Left colon (tissue), 2 donors: ENCODE results near the gene PDE4A. TPM values are rescaled to one million over a fixed set of nuclear protein-coding genes. Genes with fewer than 3 reads are reported as not detected.
A peak's percentile ranks its signal among the peaks of the same experiment; 100 is the strongest.

Source experiments
- ATAC-seq: fragments of 200-7000 bp; cut with Tn5 transposase; one replicate; pipeline ENCODE4 v1.9.1; 2020; ENCODE audit warnings: mild to moderate bottlenecking, moderate library complexity
- DNase-seq, 2 donors: peaks; one replicate each; pipeline ENCODE4 v3.0.0-alpha.2; 2020
- intact Hi-C, 2 donors: fragments of 100-400 bp; cut with DNase I in 1 of 2; cut with micrococcal nuclease in 1 of 2; formaldehyde crosslinking; loops; one replicate each; pipeline versions ENCODE4 v1.11.2 to v1.14.0; 2022; cut with DNase I, micrococcal nuclease
- total RNA-seq, 2 donors: library from RNA; stranded (reverse); fragmentation: NEBNext Ultra II Directional; extraction: Animal tissue kit (Norgen Biotek cat#: 25700); gene quantifications; one replicate each; pipeline ENCODE4 v1.2.1, GENCODE V29; 2021
- donor health status: DM: no; HTN: no; CAD: no.
- donor health status: DM: yes; HTN: yes; CAD: no.

The PDE4A gene
- total RNA-seq, 2 donors from 2014 or later = 13.8 to 14.3 TPM

DNA sequence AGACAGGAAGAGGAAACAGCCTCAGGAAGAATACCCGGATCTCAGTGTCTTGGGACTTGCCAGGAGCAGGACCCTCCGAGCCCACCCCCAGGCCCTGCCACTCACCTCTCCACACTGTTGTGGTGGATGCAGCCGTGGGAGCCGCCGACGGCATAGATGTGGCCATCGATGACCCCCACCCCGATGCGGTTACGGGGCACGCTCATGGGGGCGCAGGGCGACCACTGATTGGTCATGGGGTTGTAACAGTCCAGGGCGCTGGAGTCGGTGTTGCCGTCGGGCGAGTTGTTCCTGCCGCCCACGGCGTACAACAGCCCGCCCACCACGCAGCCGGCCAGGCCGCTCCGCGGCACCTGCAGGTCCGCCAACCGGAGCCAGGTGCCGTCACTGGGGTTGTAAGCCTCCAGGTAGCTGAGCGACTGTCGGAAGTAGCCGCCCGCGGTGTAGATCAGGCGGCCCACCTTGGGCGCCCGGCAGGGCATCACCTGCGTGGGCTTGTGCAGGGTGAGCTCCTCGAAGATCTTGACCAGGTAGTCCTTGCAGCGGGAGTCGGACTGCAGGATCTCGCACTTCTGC is 71.2 kb downstream of the PDE4A start:
- intact Hi-C loops = no loop called here
- peak; percentile 10 for ATAC-seq

DNA sequence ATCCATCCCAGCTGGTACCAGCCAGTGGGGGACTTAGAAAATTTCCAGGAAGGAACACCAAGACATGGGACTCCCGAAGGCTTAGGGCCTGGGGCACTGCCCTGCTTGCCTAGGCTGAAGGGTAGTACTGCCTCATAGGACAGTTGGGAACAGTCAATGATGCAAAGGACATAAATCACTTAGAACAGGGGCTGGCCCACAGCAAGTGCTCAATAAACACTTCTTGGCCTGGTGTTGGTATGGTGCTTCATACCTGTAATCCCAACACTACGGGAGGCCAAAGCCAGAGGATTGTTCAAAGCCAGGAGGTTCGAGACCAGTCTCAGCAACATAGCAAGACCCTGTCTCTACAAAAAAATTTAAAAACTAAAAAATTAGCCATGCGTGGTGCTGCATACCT is 77.0 kb downstream of the PDE4A start:
- DNase-seq (no peak), ATAC-seq (no peak)
- intact Hi-C loops = no loop called here

More for the DNA sequence above, 71.2 kb downstream of the PDE4A start:
- no peak for DNase-seq

DNA sequence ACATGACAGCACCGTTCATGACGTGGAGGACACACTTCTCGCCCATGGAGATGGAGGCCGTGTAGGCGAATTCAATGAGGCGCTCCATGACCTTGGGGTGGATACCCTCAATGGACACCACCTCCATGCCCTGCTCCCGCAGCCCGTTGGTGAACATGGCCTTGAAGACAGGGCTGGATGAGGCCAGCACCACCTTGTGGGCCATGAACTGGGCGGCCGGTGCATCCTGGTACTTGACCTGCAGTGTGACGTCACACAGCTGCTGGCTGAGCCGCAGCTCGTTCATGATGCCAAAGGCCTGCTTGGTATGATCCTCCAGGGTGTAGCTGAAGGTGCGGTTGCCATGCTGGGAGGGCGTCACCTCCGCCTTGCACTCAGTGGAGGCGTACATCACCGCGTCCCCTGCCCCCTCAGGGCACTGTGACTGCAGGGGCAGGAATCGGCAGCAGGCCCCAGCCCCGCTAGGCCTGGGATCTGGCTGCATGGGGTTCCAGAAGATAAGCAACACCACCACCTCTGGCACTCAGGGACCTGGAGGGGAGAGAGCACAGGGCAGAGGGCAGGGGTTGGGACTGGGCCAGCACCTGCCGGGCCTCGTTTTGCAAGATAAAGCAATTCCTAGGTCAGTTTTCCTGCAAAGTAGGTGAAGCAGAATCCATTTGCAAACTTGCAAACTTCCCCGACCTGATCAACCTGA is 79.4 kb downstream of the PDE4A start:
- intact Hi-C loops = no loop called here

GRCh38 chr19:10500247-10500592 is 79.9 kb downstream of the PDE4A start:
- ATAC-seq = no peak
- DNase-seq = no peak
- intact Hi-C loops = no loop called here

More for the DNA sequence above, 79.4 kb downstream of the PDE4A start:
- DNase-seq (no peak), ATAC-seq (no peak)

DNA sequence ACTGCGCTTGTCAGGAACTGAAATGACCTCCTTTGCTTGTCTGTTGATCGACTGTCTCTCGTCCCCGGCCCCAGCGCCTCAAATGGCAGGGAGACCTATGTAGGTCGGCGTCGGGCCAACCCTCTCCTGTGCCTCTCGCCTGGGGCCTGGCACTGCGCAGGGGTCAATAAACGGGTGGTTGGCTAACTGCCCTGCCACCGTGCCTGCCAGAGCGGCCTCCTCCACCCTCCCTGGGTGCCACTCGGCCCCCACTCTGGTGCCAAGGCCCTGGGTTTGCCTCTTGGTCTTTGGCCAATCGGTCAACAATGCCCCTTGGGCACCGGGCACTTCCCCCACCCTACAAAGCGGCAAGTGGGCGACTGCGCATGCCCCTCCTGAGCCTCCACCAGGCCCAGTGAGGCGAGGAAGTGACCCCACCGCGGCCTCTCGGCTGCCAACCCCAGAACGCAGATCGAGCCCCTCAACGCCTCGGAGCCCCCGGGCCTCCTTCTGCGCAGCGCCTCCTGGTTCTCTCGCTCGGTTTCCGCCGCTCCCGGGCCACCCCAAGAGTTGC is 81.7 kb downstream of the PDE4A start:
- ATAC-seq (peak; percentile 69), DNase-seq (peak; percentile 88 to 89)
- intact Hi-C loops = no loop called here

- ATAC-seq (peak; percentile 87), DNase-seq (peak; percentile 94 to 95)
- intact Hi-C loops = no loop called here
Observed at GRCh38 chr19:10502524-10503001, 82.2 kb downstream of the PDE4A start.

GRCh38 chr19:10503002-10503789 is 82.9 kb downstream of the PDE4A start, which contains the start of gene KEAP1:
KEAP1 (minus strand) TSS chr19:10503356; CDS start chr19:10500033, 3,323 bp downstream.
- intact Hi-C loops = no loop called here
- DNase-seq (peak; percentile 42 to 62), ATAC-seq (peak; percentile 32)

DNA sequence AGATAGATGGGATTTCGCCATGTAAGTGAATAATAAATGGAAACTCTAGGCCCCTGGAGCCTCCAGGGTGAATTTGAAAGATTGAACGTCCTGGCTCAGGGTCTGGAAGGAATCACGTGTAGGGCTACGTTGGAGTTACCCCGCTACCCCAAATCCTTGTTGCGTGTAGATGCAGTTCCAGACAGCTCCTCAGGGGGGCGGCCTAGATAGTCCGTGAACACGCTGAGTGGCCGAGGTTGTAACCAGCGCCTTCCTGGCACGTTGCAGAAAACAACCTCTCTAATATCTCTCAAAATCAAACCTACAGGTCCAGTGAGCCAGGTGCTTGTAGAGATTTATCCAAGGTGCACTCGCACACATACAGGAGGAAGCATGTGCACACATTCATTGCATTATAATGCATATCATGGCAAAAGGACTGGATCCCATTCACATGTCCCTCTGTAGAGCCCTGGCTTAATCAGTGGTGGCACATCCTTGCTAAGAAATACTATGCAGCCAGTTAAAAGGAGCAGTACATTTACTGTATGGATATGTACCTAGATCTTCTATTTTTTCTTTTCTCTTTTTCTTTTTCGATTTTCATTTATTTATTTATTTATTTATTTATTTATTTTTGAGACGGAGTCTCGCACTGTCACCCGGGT is 85.4 kb downstream of the PDE4A start:
- intact Hi-C loops = no loop called here
- DNase-seq (peak; percentile 67 to 86), ATAC-seq (no peak)

- intact Hi-C loops = no loop called here
- ATAC-seq (no peak), DNase-seq (no peak)
Observed at GRCh38 chr19:10508036-10508435, 87.7 kb downstream of the PDE4A start.

DNA sequence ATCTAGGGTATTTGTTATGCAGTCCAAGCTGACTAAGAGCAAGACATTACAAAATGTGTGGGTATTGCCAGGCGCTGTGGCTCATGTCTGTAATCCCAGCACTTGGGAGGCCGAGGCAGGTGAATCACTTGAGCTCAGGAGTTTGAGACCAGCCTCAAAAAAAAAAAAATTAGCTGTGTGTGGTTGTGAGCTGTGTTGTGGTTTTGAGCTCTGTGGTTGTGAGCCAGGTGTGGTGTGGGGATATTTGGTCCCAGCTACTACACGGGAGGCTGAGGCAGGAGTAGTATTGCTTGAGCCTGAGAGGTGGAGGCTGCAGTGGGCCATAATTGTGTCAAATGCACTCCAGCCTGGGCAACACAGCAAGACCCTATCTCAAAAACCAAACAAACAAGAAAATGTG is 88.4 kb downstream of the PDE4A start:
- ATAC-seq (no peak), DNase-seq (no peak)
- intact Hi-C loops = no loop called here

DNA sequence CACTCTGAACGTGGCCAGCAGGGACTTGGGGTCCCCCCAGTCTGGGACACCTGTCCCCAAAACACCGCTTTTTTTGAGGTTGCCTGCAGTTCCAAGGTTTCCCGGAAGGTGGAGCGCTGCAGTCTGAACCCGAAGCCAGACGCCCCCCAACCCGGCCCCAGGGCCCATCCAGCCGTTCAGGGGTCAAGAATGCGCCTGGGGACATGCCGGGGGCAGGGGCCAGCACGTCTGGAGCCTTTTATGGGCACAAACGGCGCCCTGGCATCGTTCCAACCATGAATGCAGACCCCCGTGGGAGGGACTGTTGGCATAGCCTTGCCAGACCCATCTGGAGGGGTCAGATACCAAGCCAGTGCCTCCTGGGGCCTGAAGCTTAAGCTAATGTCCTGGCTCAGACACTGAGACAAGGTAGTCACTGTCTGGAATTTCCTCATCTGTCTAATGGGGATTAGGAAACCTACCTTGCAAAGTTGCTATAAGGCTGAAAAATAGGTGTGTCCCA is 90.0 kb downstream of the PDE4A start:
- intact Hi-C loops = no loop called here
- DNase-seq (no peak), ATAC-seq (no peak)

GRCh38 chr19:10513223-10513622 is 92.9 kb downstream of the PDE4A start:
- DNase-seq (no peak), ATAC-seq (no peak)
- intact Hi-C loops = no loop called here

DNA sequence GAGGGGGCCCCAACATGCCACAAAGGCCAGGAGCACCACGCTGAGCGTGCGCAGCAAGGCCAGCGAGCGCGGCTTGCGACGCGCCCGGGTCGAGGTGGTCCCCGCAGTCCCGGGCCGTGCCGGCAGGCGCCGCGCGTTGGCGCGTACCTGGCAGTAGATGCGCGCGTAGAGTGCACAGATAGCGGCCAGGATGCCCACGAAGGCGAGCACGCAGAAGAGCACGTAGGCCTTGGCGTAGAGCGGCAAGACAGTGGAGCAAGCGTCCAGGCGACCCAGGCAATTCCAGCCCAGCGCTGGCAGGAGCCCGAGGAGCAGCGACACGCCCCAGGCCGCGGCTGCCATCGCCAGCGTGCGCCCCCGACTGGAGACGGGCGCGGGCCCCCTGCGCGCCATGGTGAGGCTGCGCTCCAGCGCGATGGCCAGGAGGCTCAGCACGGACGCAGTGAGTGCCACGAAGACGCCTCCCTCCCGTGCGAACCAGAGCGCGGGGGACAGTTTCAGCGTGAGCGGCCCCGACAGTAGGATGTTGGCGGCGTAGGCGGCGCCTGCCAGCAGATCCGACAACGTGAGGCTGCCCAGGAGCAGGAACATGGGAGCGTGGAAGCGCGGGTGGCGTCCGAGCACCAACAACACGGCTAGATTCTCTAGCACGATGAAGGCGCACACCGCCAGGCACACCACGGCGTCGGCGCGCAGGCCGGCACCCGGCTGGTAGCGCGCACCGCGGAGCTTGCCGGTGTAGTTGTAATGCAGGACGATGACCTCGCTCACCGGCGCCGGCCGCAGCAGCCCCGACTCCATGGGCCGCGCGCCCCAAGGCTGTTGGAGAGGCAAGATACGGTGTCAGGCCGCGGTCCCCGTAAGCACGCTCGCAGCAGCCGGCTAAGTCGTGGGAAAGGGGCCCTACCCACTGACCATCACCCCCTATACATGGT is 94.1 kb downstream of the PDE4A start:
- intact Hi-C loops = no loop called here
- peak; percentile 26 for ATAC-seq
- DNase-seq = no peak

- intact Hi-C loops = no loop called here
Observed at GRCh38 chr19:10516064-10516385, 95.7 kb downstream of the PDE4A start.

GRCh38 chr19:10516671-10517286 is 96.4 kb downstream of the PDE4A start:
- ATAC-seq (no peak), DNase-seq (no peak)
- intact Hi-C loops = no loop called here

More at GRCh38 chr19:10516064-10516385, 95.7 kb downstream of the PDE4A start:
- DNase-seq (no peak), ATAC-seq (no peak)

DNA sequence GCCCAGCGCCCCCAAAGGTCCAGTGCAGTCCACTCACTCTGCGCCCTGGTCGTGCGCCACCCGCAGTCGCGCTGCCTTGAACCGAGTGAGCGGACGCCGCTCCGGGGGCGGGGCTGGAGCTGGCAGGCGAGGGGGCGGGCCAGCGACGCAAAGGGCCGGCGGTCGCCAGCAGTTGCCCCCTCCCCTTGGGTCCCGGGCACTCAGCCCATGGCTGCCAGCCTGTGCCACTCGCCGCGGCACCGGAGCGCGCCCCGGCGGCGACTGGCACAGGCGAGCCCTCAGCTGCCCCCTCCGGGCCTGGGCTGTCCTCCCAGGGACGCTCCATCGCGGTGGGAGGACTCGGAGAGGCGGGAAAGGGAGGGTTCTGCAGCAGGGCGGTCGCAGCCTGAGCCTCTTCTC is 97.0 kb downstream of the PDE4A start, which contains the start of gene S1PR5:
TSS of gene S1PR5 (minus strand) at position 87 of the 399 bp plus-strand sequence. CDS start 2,436 bp downstream, outside the sequence.
- intact Hi-C loops = no loop called here
- DNase-seq (no peak), ATAC-seq (peak; percentile 36)

DNA sequence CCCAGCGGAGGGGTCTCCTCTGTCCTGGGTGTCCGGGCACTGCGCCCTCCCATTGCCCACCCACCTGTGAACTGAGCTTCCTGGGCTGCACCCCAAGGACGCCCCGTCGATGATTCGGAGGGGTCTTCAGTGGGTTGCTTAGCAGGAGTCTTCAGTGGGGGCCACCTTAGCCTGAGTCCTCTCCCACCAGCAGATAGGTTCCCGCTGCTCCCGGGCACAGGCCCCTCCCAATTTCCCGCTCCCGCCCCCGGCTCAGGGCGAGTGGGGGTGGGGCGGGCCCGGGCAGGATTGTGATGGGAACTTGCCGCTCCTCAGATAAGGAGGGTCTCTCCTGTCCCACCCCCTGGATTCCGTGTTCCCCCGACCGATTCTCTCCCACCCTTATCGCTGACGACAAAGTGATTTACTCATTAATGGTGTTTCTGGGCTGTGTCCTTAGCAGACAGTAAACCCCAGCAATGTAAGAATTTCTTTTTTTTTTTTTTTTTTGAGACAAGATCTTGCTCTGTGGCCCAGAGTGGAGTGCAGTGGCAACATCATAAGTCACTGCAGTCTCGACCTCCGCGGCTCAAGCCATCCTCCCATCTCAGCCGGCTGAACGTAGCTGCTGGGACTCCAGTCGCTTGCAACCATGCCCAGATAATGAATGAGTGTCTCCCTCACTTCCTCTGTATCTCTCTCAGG is 97.6 kb downstream of the PDE4A start:
- no peak for DNase-seq
- intact Hi-C loops = no loop called here
- peak; percentile 27 for ATAC-seq
